T-cell (primary cell): ENCODE data around the gene MLLT6. TPM values are rescaled to one million over a fixed set of nuclear protein-coding genes. Genes with fewer than 3 reads are reported as not detected.

Experiments
- ATAC-seq, 4 experiments: fragments of 200-7000 bp in 3 of 4; fragments of 150-1000 bp in 1 of 4; cut with Tn5 transposase; replicated peaks in 1 of 4; 1 replicate in 3 of 4; 2 replicates in 1 of 4; pipeline ENCODE4 v1.10.0; 2021; ENCODE audit warnings: moderate library complexity in 3 of 4, mild to moderate bottlenecking in 2 of 4, moderate number of reproducible peaks in 1 of 4
- CTCF ChIA-PET, 2 donors: fragments of 300-600 bp; sonication (Branson Sonifier 250); formaldehyde crosslinking; loops; one replicate each; lab custom pipeline; 2022; ENCODE audit warnings: antibody characterized with exemption in 2 of 2; lab: Charles Lee
- POLR2A ChIA-PET, 2 donors: fragments of 300-600 bp; sonication (Branson Sonifier 250); formaldehyde crosslinking; loops; one replicate each; lab custom pipeline; 2022; ENCODE audit warnings: antibody characterized with exemption in 2 of 2; lab: Charles Lee
- DNase-seq, 35 experiments: peaks; one replicate each; pipeline versions ENCODE4 v3.0.0 to v3.0.0-alpha.2; 2013 to 2023
- H3K27ac ChIP-seq: one replicate; pipeline ENCODE4 v1.5.1; 2013; ENCODE audit warnings: low read length
- H3K27me3 ChIP-seq, 2 experiments: replicated peaks in 1 of 2; 1 replicate in 1 of 2; 2 replicates in 1 of 2; pipeline versions ENCODE4 v1.6.1 to v1.7.0; 2013; ENCODE audit warnings: low read length in 1 of 2, mixed read lengths in 1 of 2; ENCODE audit not compliant: control insufficient read depth in 2 of 2, insufficient read depth in 2 of 2; ENCODE audit errors: extremely low read depth in 1 of 2
- H3K36me3 ChIP-seq, 2 donors: 1 replicate in 1 of 2; 2 replicates in 1 of 2; pipeline versions ENCODE4 v1.6.1 to v1.7.0; 2013; ENCODE audit warnings: low read length in 1 of 2; ENCODE audit not compliant: control insufficient read depth in 2 of 2, insufficient read depth in 1 of 2; ENCODE audit errors: extremely low read depth in 1 of 2
- H3K4me1 ChIP-seq, 2 experiments: 1 replicate in 1 of 2; 2 replicates in 1 of 2; pipeline versions ENCODE4 v1.6.1 to v1.7.0; 2013; ENCODE audit warnings: low read length in 2 of 2, mixed read lengths in 1 of 2; ENCODE audit not compliant: insufficient read depth in 2 of 2, control insufficient read depth in 1 of 2; ENCODE audit errors: extremely low read depth in 1 of 2
- H3K4me3 ChIP-seq, 2 donors: 1 replicate in 1 of 2; 2 replicates in 1 of 2; pipeline versions ENCODE4 v1.5.1 to v1.7.0; 2013; ENCODE audit warnings: mild to moderate bottlenecking in 2 of 2, low read length in 1 of 2, moderate library complexity in 1 of 2; ENCODE audit not compliant: control insufficient read depth in 1 of 2; ENCODE audit errors: extremely low read depth in 1 of 2
- H3K9me3 ChIP-seq: 2 replicates; pipeline ENCODE4 v1.7.0; 2013
- H3K27ac Mint-ChIP-seq, 2 donors: one replicate each; pipeline ENCODE4 v1.8.0; 2020 to 2021; ENCODE audit warnings: mild to moderate bottlenecking in 2 of 2, mixed read lengths in 2 of 2
- H3K27me3 Mint-ChIP-seq, 2 donors: one replicate each; pipeline ENCODE4 v1.8.0; 2021 to 2022; ENCODE audit warnings: mixed read lengths in 2 of 2
- H3K36me3 Mint-ChIP-seq: one replicate; pipeline ENCODE4 v1.8.0; 2021; ENCODE audit warnings: mixed read lengths
- H3K4me1 Mint-ChIP-seq, 3 donors: one replicate each; pipeline ENCODE4 v1.8.0; 2020 to 2022; ENCODE audit warnings: mixed read lengths in 3 of 3, mild to moderate bottlenecking in 1 of 3
- H3K4me3 Mint-ChIP-seq, 3 donors: one replicate each; pipeline ENCODE4 v1.8.0; 2020 to 2022; ENCODE audit warnings: mild to moderate bottlenecking in 3 of 3, mixed read lengths in 3 of 3, moderate library complexity in 3 of 3
- H3K9me3 Mint-ChIP-seq, 3 donors: one replicate each; pipeline ENCODE4 v1.8.0; 2020 to 2022; ENCODE audit warnings: mixed read lengths in 3 of 3
- WGBS: methylation state at CpG from one replicate; pipeline ENCODE4 v1.1.5; 2013; ENCODE audit warnings: missing lambda C conversion rate; ENCODE audit not compliant: insufficient coverage; 5-methylcytosine and 5-hydroxymethylcytosine counted together
- total RNA-seq, 35 experiments: library from RNA in 6 of 35; stranded (reverse) in 6 of 35; fragments of 120-200 nt in 1 of 35; gene quantifications; one replicate each; pipeline versions ENCODE4 v1.2.1 to v1.2.4 and lab custom pipeline; 2013 to 2026

The MLLT6 gene
- total RNA-seq, 5 donors from 2014 or later (not counting 1 experiment from before 2014, with no cell fraction given) = 412 to 506 (median 480) TPM

DNA sequence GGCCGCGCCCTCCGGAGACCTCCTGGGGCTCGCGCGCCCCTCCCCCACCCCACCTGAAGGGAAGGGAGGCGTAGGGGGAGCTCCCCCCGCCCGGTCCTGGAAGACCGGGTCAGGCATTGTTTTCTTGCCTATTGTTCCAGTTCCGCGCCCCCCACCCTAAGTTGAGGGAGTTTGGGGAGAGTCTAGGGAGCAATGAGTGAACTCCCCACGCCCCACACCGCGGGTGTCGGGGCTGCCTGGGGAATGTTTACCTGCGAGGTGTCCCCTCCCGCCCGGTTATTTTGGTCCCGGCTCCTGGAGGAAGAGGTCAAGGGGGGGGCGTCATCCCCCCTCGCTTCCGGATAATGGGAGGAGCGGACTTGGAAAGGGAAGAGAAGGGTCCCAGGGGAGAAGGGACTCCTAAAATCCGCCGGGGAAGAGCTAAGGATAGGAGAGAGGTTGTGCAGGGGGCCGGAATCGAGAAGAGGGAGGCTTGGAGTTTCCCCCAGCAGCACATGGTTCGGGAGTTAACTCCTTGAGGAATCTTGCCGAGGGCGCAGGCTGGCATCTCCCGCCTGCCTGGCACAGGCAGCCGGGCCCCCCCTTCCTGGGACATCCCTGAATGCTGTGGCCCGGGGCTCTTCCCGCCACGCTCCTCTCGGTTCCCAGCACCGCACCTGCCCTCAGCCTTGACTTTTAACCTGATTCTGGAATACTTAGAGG, 881 bp downstream of the MLLT6 start:
- Mint-ChIP-seq H3K4me3 (peak overlapping the region; percentile 91 to 96 (median 96)), H3K27me3 (no peaks in the 10 kb centered on the region), H3K9me3 (no peaks in the 10 kb centered on the region), H3K27ac (peak overlapping the region; percentile 93 to 95), H3K4me1 (peaks cover 63 to 76% (median 64%) of the 10 kb centered on the region in 3 donors), H3K36me3 (peaks cover 25% of the 10 kb centered on the region)
- Histone ChIP-seq H3K27me3 (no peaks in the 10 kb centered on the region), H3K36me3 (peaks cover 9 to 38% of the 10 kb centered on the region in 2 donors), H3K9me3 (no peaks in the 10 kb centered on the region), H3K4me1 (peaks cover 15 to 80% of the 10 kb centered on the region in 2 experiments), H3K27ac (peak overlapping the region; percentile 66), H3K4me3 (peak overlapping the region; percentile 85 to 89)
- ATAC-seq = no peak
- peak in 5 of 35 experiments; percentile 20 to 46 (median 28) for DNase-seq
- CTCF ChIA-PET = interaction anchor here (1.4 to 2.5 kb wide), 5 partner anchors 13 to 148 kb away, joined by 4 to 13 read pairs (median 5); no protein-coding TSS in a partner anchor
- 0% methylated on average over 12 of the region's 38 CpGs for WGBS
- POLR2A ChIA-PET = interaction anchor here (0.6 to 0.7 kb wide), 3 partner anchors 14 to 146 kb away, joined by 3 to 4 read pairs (median 4); no protein-coding TSS in a partner anchor

DNA sequence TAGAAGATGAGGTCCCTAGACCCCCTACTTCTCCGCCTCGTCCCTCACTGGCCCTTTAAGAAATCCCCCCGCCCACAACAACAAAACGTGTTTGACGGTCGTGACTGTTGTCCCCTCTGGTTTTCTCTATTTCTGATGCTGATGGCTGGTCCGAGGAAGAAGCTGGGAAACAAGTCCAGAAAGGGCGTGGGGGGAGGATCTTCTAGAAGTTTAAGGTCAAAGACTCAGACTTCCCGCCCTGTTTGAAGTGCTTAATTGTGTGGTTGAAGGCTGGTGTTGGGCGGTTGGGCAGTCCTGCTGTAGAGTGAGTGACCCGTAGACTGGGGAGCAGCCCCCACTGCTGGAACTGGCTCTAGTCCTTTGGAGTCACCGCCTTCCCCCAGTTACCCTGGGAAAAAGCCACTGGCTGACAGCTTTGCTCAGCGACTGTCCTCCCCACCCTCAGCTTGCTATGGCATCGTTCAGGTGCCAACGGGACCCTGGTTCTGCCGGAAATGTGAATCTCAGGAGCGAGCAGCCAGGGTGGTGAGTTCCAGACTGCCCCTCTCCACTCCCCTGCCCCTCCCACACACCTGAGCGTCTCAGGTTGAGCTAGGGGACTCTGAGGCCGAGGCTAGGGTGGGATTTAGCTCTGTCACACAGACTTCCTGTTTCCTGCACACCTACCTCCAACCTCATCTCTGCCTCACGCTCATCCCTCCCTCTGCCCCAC, 1.6 kb downstream of the MLLT6 start:
- H3K4me1 ChIP-seq = peaks cover 16 to 79% of the 10 kb centered on the region in 2 experiments
- Mint-ChIP-seq H3K36me3 (peaks cover 32% of the 10 kb centered on the region), H3K4me3 (peak overlapping the region; percentile 91 to 96 (median 96)), H3K27me3 (no peaks in the 10 kb centered on the region), H3K4me1 (peaks cover 61 to 75% (median 63%) of the 10 kb centered on the region in 3 donors), H3K27ac (peak overlapping the region; percentile 93 to 95), H3K9me3 (no peaks in the 10 kb centered on the region)
- no peaks in the 10 kb centered on the region for H3K27me3 ChIP-seq
- H3K9me3 ChIP-seq = no peaks in the 10 kb centered on the region
- CTCF ChIA-PET = interaction anchor here (1.3 to 2.5 kb wide), 4 partner anchors 12 to 28 kb away, joined by 4 to 13 read pairs (median 5); no protein-coding TSS in a partner anchor
- peaks cover 12 to 45% of the 10 kb centered on the region in 2 donors for H3K36me3 ChIP-seq
- peak overlapping the region; percentile 85 to 89 for H3K4me3 ChIP-seq
- DNase-seq = peak in 7 of 35 experiments; percentile 4 to 57 (median 25)
- H3K27ac ChIP-seq = peak overlapping the region; percentile 66
- POLR2A ChIA-PET = interaction anchor here in 1 of 2 donors (0.6 kb wide), 1 partner anchor 26 kb away, joined by 3 read pairs; no protein-coding TSS in a partner anchor
- peak in 1 of 4 experiments; percentile 8 for ATAC-seq
- 0% methylated on average over 9 of the region's 20 CpGs for WGBS

DNA sequence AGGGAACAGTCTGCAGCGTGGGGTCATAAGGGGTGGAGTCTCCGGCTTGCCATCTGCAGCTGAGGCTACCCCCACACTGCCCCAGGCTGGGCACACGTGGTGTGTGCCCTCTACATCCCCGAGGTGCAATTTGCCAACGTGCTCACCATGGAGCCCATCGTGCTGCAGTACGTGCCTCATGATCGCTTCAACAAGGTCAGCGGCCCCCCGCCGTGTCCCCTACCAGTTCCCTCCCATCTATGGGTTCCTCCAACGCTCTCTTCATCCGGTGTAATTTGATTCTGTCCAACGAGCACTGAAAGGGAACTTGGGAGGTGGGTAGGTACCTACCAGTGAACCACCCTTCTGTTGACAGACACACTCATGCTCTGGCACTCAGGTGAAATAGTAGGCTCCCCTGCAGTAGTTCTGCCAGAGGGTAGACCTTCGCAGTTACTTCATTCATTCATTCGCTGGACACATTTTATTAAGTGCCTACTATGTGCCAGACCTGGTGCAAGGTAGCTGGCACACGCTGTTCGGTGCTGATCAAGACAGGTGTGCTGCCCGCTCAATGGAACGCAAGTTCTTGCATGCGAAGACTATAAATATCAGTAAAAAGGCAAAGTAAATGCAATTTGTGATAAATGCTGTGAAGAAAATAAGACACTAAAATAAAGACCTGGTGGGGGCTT, 2.7 kb downstream of the MLLT6 start:
- DNase-seq (no peak), ATAC-seq (no peak)
- Histone ChIP-seq H3K36me3 (peaks cover 17 to 56% of the 10 kb centered on the region in 2 donors), H3K27me3 (no peaks in the 10 kb centered on the region), H3K4me1 (peaks cover 14 to 73% of the 10 kb centered on the region in 2 experiments), H3K27ac (no peak overlapping the region), H3K9me3 (no peaks in the 10 kb centered on the region), H3K4me3 (no peak overlapping the region)
- peak overlapping the region; percentile 93 to 95 for H3K27ac Mint-ChIP-seq
- H3K4me3 Mint-ChIP-seq = peak overlapping the region; percentile 91 to 96 (median 96)
- POLR2A ChIA-PET = no interaction called here
- H3K9me3 Mint-ChIP-seq = no peaks in the 10 kb centered on the region
- no peaks in the 10 kb centered on the region for H3K27me3 Mint-ChIP-seq
- H3K4me1 Mint-ChIP-seq = peaks cover 57 to 71% (median 61%) of the 10 kb centered on the region in 3 donors
- CTCF ChIA-PET = interaction anchor here in 1 of 2 donors (1.3 to 2.5 kb wide), 2 partner anchors 11 to 21 kb away, joined by 5 read pairs; no protein-coding TSS in a partner anchor
- peaks cover 33% of the 10 kb centered on the region for H3K36me3 Mint-ChIP-seq
- 89% methylated on average over 13 of the region's 21 CpGs for whole genome bisulfite sequencing

DNA sequence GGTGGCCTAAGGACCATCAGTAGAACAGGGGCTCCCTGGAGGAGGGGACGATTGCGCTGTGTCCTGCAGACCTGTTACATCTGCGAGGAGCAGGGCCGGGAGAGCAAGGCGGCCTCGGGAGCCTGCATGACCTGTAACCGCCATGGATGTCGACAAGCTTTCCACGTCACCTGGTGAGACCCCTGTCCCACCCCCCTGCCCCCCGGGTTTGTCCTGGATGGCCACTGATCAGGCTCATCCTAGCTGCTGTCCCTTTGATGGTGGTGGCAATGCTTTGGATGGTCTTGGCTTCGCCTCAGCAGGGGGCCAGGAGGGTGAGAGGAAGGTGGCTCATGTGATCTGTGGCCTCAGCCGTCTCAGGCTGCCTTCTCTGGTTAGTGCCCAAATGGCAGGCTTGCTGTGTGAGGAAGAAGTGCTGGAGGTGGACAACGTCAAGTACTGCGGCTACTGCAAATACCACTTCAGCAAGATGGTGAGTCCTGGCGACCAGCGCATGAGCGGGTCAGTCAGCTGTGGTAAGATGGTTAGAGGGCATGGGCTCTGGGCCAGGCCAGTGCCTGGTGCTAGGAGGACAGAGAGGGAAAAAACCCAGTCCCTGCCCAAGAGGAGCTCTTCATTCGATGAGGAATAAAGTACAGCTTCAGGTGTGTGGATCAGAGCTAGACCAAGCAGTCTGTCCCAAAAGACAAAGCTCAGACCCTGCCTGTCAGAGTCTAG, 4.2 kb downstream of the MLLT6 start:
- H3K27me3 Mint-ChIP-seq = no peaks in the 10 kb centered on the region
- H3K4me1 Mint-ChIP-seq = peaks cover 47 to 58% (median 54%) of the 10 kb centered on the region in 3 donors
- Histone ChIP-seq H3K36me3 (peaks cover 26 to 71% of the 10 kb centered on the region in 2 donors), H3K27me3 (no peaks in the 10 kb centered on the region), H3K27ac (no peak overlapping the region), H3K4me1 (peaks cover 14 to 70% of the 10 kb centered on the region in 2 experiments), H3K4me3 (no peak overlapping the region), H3K9me3 (no peaks in the 10 kb centered on the region)
- H3K9me3 Mint-ChIP-seq = no peaks in the 10 kb centered on the region
- H3K36me3 Mint-ChIP-seq = peaks cover 37% of the 10 kb centered on the region
- DNase-seq (no peak), ATAC-seq (no peak)
- 97% methylated on average over 7 of the region's 18 CpGs for WGBS
- POLR2A ChIA-PET = interaction anchor here (0.6 to 0.7 kb wide), 2 partner anchors 14 to 415 kb away, joined by 3 read pairs; no protein-coding TSS in a partner anchor
- CTCF ChIA-PET = interaction anchor here (0.6 to 1.8 kb wide), 3 partner anchors 13 to 25 kb away, joined by 4 to 6 read pairs (median 6); no protein-coding TSS in a partner anchor
- H3K4me3 Mint-ChIP-seq = no peak overlapping the region
- H3K27ac Mint-ChIP-seq = peak overlapping the region; percentile 12 to 69

DNA sequence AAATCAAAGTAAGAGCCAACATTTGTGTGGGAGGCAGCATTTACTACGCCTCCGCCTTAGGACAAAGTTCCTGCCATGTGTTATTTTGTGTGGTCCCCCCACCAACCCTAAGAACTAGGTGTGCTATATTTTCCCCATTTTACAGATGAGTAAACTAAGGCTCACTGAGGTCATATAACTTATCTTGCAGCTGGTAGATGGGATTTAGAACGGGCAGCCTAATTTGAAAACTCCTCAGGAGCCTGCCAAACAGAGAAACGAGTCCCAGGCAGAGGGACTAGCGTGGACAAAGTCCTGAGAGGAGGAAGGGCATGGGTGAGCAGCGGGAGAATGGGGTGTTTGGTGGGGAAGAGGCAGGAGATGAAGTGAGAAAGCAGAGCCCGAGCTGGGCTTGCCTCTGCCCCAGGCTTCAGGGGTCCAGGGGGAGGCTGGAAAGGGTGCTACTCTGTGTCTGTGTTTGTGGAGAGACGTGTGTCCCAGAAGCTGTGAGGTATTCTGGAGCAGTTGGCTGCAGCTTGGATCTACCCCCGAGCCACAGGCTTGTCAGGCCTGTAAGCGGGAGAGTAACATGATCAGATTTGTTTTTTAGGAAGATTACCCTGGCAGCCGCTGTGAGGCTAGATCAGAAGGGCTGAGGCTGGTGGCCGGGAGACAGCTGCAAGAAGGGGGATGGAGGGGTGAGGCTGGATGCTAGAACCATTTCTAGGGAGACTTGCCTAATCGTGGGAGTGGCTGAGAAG, 5.0 kb downstream of the MLLT6 start:
- peaks cover 41% of the 10 kb centered on the region for H3K36me3 Mint-ChIP-seq
- peaks cover 26 to 77% of the 10 kb centered on the region in 2 donors for H3K36me3 ChIP-seq
- H3K27ac ChIP-seq = no peak overlapping the region
- H3K27me3 ChIP-seq = no peaks in the 10 kb centered on the region
- POLR2A ChIA-PET = interaction anchor here (0.6 to 0.7 kb wide), 2 partner anchors 15 to 414 kb away, joined by 3 read pairs; no protein-coding TSS in a partner anchor
- H3K9me3 Mint-ChIP-seq = no peaks in the 10 kb centered on the region
- H3K27ac Mint-ChIP-seq = peak overlapping the region; percentile 66 to 69
- DNase-seq (no peak), ATAC-seq (no peak)
- H3K4me3 ChIP-seq = no peak overlapping the region
- no peak overlapping the region for H3K4me3 Mint-ChIP-seq
- no peaks in the 10 kb centered on the region for H3K9me3 ChIP-seq
- CTCF ChIA-PET = interaction anchor here (0.5 to 1.8 kb wide), 2 partner anchors 18 to 32 kb away, joined by 3 to 6 read pairs; no protein-coding TSS in a partner anchor
- H3K4me1 Mint-ChIP-seq = peaks cover 45 to 54% (median 54%) of the 10 kb centered on the region in 3 donors
- H3K4me1 ChIP-seq = peaks cover 14 to 65% of the 10 kb centered on the region in 2 experiments
- 89% methylated on average over 11 of the region's 13 CpGs for WGBS
- no peaks in the 10 kb centered on the region for H3K27me3 Mint-ChIP-seq
